Immature natural killer cell (primary cell): ENCODE data around the gene TM6SF1. TPM values are rescaled to one million over a fixed set of nuclear protein-coding genes. Genes with fewer than 3 reads are reported as not detected.
"Not testable (repeated sequence)": the region's sequence is repeated elsewhere in the genome, so short reads cannot be mapped to it uniquely, and the experiment has no call there.

Source experiments
- DNase-seq, 3 donors: peaks; one replicate each; pipeline ENCODE4 v3.0.0; 2022; ENCODE audit warnings: mixed read lengths in 1 of 3
- H3K27ac Mint-ChIP-seq, 6 donors: one replicate each; pipeline ENCODE4 v1.8.0; 2020; ENCODE audit warnings: mixed read lengths in 6 of 6, mild to moderate bottlenecking in 5 of 6, inconsistent platforms in 4 of 6, moderate library complexity in 3 of 6
- H3K27me3 Mint-ChIP-seq, 3 donors: one replicate each; pipeline ENCODE4 v1.8.0; 2020 to 2021; ENCODE audit warnings: low read depth in 3 of 3, mild to moderate bottlenecking in 3 of 3, mixed read lengths in 3 of 3, moderate library complexity in 3 of 3, inconsistent platforms in 1 of 3
- H3K36me3 Mint-ChIP-seq, 3 donors: one replicate each; pipeline ENCODE4 v1.8.0; 2020; ENCODE audit warnings: mixed read lengths in 3 of 3, inconsistent platforms in 2 of 3, mild to moderate bottlenecking in 2 of 3
- H3K4me1 Mint-ChIP-seq, 2 donors: one replicate each; pipeline ENCODE4 v1.8.0; 2020; ENCODE audit warnings: inconsistent platforms in 2 of 2, mild to moderate bottlenecking in 2 of 2, mixed read lengths in 2 of 2, moderate library complexity in 1 of 2
- H3K4me3 Mint-ChIP-seq, 5 donors: one replicate each; pipeline ENCODE4 v1.8.0; 2020; ENCODE audit warnings: mild to moderate bottlenecking in 5 of 5, mixed read lengths in 5 of 5, inconsistent platforms in 3 of 5, moderate library complexity in 3 of 5
- H3K9me3 Mint-ChIP-seq, 6 donors: one replicate each; pipeline ENCODE4 v1.8.0; 2020; ENCODE audit warnings: mild to moderate bottlenecking in 6 of 6, mixed read lengths in 6 of 6, inconsistent platforms in 4 of 6, moderate library complexity in 3 of 6
- polyA plus RNA-seq, 3 donors: library from polyadenylated mRNA; unstranded; fragments of 300-500 nt; fragmentation: Illumina TruSeq; gene quantifications; one replicate each; pipeline ENCODE4 v1.2.3, GENCODE V29; 2021

The TM6SF1 gene
- polyA plus RNA-seq, 3 donors from 2014 or later: 17.2 to 20.2 (median 17.9) TPM

DNA sequence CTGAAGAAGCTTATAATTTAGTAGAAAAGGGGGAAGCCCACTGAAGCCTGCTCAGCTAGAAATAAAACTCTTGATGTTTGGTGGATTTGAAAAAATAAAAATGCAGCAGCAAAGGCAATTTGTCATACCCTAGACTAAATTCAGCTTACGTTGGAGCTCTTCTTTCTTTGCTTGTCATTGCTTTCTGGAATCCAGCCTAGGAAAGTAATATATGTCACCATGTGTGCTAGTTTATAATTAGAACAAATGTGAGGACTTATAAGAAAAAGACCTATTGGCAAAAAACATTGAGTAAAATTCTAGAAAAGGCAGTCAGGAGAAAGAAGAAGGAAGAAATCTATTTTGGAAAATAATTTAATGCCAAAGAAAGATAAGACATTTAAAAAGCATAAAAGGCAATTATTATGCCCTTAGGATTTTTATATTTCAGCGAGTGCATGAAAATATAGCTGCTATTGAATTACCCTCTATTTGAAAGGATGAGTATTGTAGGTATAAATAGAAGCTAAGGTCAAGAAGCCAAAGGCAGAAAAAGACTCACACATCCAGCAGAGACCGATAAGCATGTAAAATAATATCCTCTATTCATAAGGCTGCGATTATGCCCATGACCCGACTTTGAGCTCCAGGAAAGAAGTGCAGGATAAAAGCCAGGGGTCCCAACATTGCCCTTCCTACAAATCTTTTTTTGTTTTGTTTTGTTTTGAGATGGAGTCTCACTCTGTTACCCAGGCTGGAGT is 29.8 kb upstream of the TM6SF1 start:
- peaks cover 0 to 16% (median 6%) of the 10 kb centered on the region in 6 donors for H3K9me3 Mint-ChIP-seq
- H3K4me1 Mint-ChIP-seq: peaks cover 0 to 2% of the 10 kb centered on the region in 2 donors
- no peak overlapping the region for H3K27ac Mint-ChIP-seq
- DNase-seq: no peak
- H3K27me3 Mint-ChIP-seq: peaks cover 3 to 25% (median 13%) of the 10 kb centered on the region in 3 donors
- peaks cover 0 to 5% (median 5%) of the 10 kb centered on the region in 3 donors for H3K36me3 Mint-ChIP-seq
- H3K4me3 Mint-ChIP-seq: no peak overlapping the region

DNA sequence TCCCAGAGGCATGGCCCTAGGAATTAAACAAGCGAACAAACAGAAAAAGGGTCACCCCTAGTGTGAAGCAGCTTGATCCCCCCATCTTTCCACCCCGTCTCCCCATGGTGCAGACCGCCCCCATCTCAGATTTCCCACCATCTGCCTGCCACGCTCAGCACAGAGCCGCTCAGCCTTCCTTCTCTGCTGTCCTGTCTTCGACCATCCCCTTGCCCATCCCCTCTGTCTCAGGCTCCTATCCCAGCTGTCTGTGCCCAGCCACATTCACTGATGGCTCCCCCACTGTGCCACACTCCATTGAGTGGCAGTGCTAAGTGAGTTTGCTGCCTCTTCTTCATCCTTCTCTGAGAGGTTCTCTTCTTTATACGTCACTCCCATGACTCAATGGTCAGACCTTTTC is 28.7 kb upstream of the TM6SF1 start:
- peaks cover 3 to 25% (median 9%) of the 10 kb centered on the region in 3 donors for H3K27me3 Mint-ChIP-seq
- DNase-seq: no peak
- H3K4me3 Mint-ChIP-seq: no peak overlapping the region
- H3K27ac Mint-ChIP-seq: no peak overlapping the region
- H3K9me3 Mint-ChIP-seq: peaks cover 0 to 10% (median 6%) of the 10 kb centered on the region in 6 donors
- H3K36me3 Mint-ChIP-seq: peaks cover 0 to 5% (median 5%) of the 10 kb centered on the region in 3 donors
- H3K4me1 Mint-ChIP-seq: peaks cover 0 to 2% of the 10 kb centered on the region in 2 donors

GRCh38 chr15:83081256-83082014 is 26.0 kb upstream of the TM6SF1 start:
- H3K27ac Mint-ChIP-seq: no peak overlapping the region
- H3K36me3 Mint-ChIP-seq: no peaks in the 10 kb centered on the region
- peaks cover 0 to 2% (median 0%) of the 10 kb centered on the region in 6 donors for H3K9me3 Mint-ChIP-seq
- peaks cover 3 to 27% (median 4%) of the 10 kb centered on the region in 3 donors for H3K27me3 Mint-ChIP-seq
- no peak for DNase-seq
- peaks cover 0 to 2% of the 10 kb centered on the region in 2 donors for H3K4me1 Mint-ChIP-seq
- no peak overlapping the region for H3K4me3 Mint-ChIP-seq

GRCh38 chr15:83082730-83083386 is 24.6 kb upstream of the TM6SF1 start:
- Mint-ChIP-seq H3K4me1 (peaks cover 0 to 2% of the 10 kb centered on the region in 2 donors), H3K36me3 (no peaks in the 10 kb centered on the region), H3K9me3 (peaks cover 0 to 2% (median 0%) of the 10 kb centered on the region in 6 donors), H3K27me3 (peaks cover 3 to 20% (median 5%) of the 10 kb centered on the region in 3 donors), H3K4me3 (no peak overlapping the region), H3K27ac (peak overlapping the region in 1 of 6 donors; percentile 19)
- no peak for DNase-seq

DNA sequence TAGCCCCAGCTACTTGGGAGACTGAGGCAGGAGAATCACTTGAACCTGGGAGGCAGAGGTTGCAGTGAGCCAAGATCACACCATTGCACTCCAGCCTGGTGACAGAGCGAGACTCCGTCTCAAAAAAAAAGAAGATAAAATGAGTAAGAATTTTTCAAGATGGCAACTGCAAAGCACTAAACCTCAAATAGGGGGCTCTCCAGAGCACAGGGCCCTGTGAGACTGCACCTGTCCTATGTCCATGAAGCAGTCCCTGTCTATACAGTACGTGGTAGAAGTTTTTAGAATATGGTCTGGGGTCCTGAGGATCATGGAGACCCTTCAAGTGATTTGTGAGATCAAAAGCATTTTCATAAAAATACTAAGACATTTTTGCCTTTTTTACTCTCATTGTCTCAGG is 22.0 kb upstream of the TM6SF1 start:
- H3K36me3 Mint-ChIP-seq, H3K4me3 Mint-ChIP-seq, H3K4me1 Mint-ChIP-seq, DNase-seq, H3K9me3 Mint-ChIP-seq, H3K27ac Mint-ChIP-seq: not testable (repeated sequence)
- H3K27me3 Mint-ChIP-seq: peaks cover 0 to 19% (median 2%) of the 10 kb centered on the region in 3 donors

GRCh38 chr15:83085864-83086552 is 21.4 kb upstream of the TM6SF1 start:
- not testable (repeated sequence) for H3K9me3 Mint-ChIP-seq, H3K4me3 Mint-ChIP-seq, DNase-seq, H3K27ac Mint-ChIP-seq, H3K4me1 Mint-ChIP-seq, H3K36me3 Mint-ChIP-seq
- peaks cover 0 to 19% (median 2%) of the 10 kb centered on the region in 3 donors for H3K27me3 Mint-ChIP-seq

GRCh38 chr15:83087576-83087975 is 19.9 kb upstream of the TM6SF1 start:
- Mint-ChIP-seq H3K27ac (no peak overlapping the region), H3K4me1 (no peaks in the 10 kb centered on the region), H3K36me3 (no peaks in the 10 kb centered on the region), H3K27me3 (peaks cover 0 to 15% (median 2%) of the 10 kb centered on the region in 3 donors), H3K9me3 (peaks cover 0 to 2% (median 0%) of the 10 kb centered on the region in 6 donors), H3K4me3 (no peak overlapping the region)
- no peak for DNase-seq

DNA sequence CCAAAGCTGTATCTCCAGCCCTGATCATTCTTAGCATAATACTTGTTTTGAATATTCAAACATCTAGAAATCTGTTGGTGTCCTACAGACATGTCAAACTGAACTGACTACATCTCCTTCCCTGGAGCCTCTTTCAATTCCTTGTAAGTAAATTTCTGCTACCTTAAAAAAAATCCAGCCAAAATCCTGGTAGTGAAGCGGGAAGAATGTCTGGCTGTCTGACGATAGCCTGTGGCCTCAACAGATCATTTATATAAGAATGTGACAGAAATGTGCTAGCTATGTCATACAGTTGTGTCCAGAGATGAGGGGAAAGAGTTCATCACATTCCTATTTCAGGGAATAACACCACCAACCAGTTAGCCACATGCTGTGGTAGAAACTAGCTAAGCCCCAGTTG is 18.6 kb upstream of the TM6SF1 start:
- peak overlapping the region in 1 of 6 donors; percentile 1 for H3K27ac Mint-ChIP-seq
- DNase-seq: no peak
- peaks cover 0 to 9% (median 2%) of the 10 kb centered on the region in 3 donors for H3K27me3 Mint-ChIP-seq
- H3K9me3 Mint-ChIP-seq: peaks cover 0 to 2% (median 0%) of the 10 kb centered on the region in 6 donors
- no peaks in the 10 kb centered on the region for H3K36me3 Mint-ChIP-seq
- H3K4me3 Mint-ChIP-seq: no peak overlapping the region
- no peaks in the 10 kb centered on the region for H3K4me1 Mint-ChIP-seq

DNA sequence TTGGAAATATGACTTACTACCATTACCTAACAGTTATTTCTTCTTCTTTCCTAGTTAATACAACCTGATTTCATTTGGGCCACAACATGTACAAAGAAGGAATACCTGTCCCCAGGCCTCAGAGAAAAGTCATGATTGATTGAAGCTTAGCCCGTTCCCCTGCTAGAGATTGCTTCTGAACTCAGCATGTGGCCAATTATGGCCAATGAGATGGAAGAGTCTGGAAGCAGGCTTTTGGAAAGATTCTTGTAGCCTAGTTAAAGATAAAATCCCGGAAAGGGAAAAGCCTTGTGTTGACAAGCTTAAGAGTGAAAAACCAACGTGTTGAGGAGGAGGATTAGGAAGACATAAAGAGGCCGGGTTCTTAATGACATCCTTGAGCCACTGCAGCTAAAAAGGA is 17.0 kb upstream of the TM6SF1 start:
- Mint-ChIP-seq H3K4me3 (no peak overlapping the region), H3K27ac (no peak overlapping the region), H3K4me1 (no peaks in the 10 kb centered on the region), H3K27me3 (peaks cover 2 to 5% (median 2%) of the 10 kb centered on the region in 3 donors), H3K36me3 (no peaks in the 10 kb centered on the region), H3K9me3 (peaks cover 0 to 2% (median 0%) of the 10 kb centered on the region in 6 donors)
- DNase-seq: no peak

- not testable (repeated sequence) for H3K27me3 Mint-ChIP-seq, H3K27ac Mint-ChIP-seq, H3K9me3 Mint-ChIP-seq, DNase-seq, H3K4me3 Mint-ChIP-seq, H3K36me3 Mint-ChIP-seq, H3K4me1 Mint-ChIP-seq
Observed at GRCh38 chr15:83091965-83092308, 15.5 kb upstream of the TM6SF1 start.

DNA sequence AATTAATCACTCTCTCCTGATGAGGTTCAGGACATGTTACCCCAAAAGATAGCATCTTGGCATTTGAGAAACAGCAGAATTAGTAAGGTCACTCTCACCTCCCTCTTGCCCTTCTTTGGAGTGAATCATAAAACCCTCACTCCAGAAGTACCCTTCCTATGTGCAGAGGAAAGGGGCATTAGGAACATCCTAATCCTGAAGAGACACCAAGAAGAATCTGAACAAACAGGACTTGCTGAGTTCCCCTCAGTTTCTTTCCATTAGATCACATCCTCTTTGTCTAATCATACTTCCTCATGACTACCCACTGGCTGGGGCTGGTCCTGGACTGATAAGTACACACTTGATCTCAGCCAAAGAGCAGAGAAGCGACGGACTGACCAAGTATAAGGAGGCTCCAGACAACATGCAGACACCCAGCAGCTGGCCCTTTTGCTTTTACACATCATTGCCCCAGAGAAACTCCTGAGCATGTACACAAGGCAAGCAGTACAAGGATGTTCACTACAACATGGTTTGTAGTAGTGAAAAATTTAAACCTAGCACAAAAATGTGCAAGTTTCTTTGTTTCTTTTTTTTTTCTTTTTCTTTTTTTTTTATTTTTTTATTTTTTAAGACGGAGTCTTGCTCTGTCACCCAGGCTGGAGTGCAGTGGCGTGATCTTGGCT is 15.0 kb upstream of the TM6SF1 start:
- DNase-seq: no peak
- H3K27ac Mint-ChIP-seq: no peak overlapping the region
- peaks cover 1 to 5% (median 3%) of the 10 kb centered on the region in 3 donors for H3K27me3 Mint-ChIP-seq
- peaks cover 0 to 2% (median 0%) of the 10 kb centered on the region in 6 donors for H3K9me3 Mint-ChIP-seq
- H3K4me3 Mint-ChIP-seq: no peak overlapping the region
- H3K36me3 Mint-ChIP-seq: no peaks in the 10 kb centered on the region
- no peaks in the 10 kb centered on the region for H3K4me1 Mint-ChIP-seq

- no peak for DNase-seq
- peaks cover 0 to 9% (median 3%) of the 10 kb centered on the region in 6 donors for H3K9me3 Mint-ChIP-seq
- H3K4me1 Mint-ChIP-seq: no peaks in the 10 kb centered on the region
- H3K27me3 Mint-ChIP-seq: peaks cover 5 to 8% (median 5%) of the 10 kb centered on the region in 3 donors
- no peak overlapping the region for H3K27ac Mint-ChIP-seq
- H3K36me3 Mint-ChIP-seq: no peaks in the 10 kb centered on the region
- no peak overlapping the region for H3K4me3 Mint-ChIP-seq
Observed at GRCh38 chr15:83094583-83094982, 12.9 kb upstream of the TM6SF1 start.

GRCh38 chr15:83098079-83098478 is 9.4 kb upstream of the TM6SF1 start:
- Mint-ChIP-seq H3K27me3 (peaks cover 5 to 16% (median 11%) of the 10 kb centered on the region in 3 donors), H3K4me3 (no peak overlapping the region)

More at GRCh38 chr15:83098079-83098478, 9.4 kb upstream of the TM6SF1 start:
- no peaks in the 10 kb centered on the region for H3K4me1 Mint-ChIP-seq
- no peaks in the 10 kb centered on the region for H3K36me3 Mint-ChIP-seq
- H3K9me3 Mint-ChIP-seq: peaks cover 0 to 9% (median 3%) of the 10 kb centered on the region in 6 donors
- no peak overlapping the region for H3K27ac Mint-ChIP-seq
- DNase-seq: no peak
